NCI-H1436 (cell line): ENCODE results near the gene EYS.
"Not testable (repeated sequence)": the region's sequence is repeated elsewhere in the genome, so short reads cannot be mapped to it uniquely, and the experiment has no call there.

Experiments
- DNase-seq: peaks from one replicate; lab custom pipeline; 2025; lab: John Stamatoyannopoulos, UW

EYS gene

GRCh38 chr6:65452333-65452732 is 254.7 kb downstream of the EYS start:
- DNase-seq = no peak

DNA sequence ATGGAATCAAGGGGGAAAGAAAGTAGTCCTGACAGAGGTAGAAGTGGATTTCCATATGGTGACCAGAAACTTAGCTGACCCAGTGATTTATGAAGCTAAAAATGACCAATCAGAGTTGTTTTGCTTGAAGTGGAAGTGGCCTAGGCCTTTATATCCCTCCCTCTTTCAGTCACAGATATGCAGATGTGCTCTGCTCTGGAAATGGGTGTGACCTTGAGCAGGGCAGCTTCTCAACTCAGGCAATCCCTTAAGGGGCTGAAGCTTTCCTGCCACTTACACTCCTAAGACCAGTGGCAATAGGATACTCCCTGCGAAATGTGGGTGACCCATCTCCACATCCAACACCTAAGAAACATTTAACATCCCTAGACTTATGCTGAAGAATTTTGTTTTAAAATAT is 256.6 kb downstream of the EYS start:
- DNase-seq = no peak

GRCh38 chr6:65449926-65450325 is 257.1 kb downstream of the EYS start:
- DNase-seq = no peak

- no peak for DNase-seq
Observed at GRCh38 chr6:65448866-65449265, 258.2 kb downstream of the EYS start.

DNA sequence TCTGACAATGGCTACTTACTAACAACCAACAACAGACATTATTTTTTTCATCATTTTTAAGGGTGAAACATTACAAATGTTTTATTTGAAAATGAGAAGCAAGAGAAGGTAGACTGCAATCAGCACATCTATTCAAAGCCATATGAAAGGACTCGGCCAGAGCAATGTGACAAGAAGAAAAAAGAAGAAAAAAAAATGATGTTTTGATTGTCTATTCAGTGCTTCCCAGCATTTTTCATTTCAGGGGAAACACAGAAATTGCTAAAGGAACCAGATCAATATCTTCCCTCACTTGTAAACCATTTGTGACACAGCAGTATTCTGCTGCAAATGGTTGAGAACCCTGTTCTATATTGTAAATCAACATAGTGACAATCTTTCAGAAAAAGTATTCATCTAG is 270.7 kb downstream of the EYS start:
- DNase-seq = no peak

- DNase-seq = no peak
Observed at GRCh38 chr6:65416621-65417020, 290.4 kb downstream of the EYS start.

DNA sequence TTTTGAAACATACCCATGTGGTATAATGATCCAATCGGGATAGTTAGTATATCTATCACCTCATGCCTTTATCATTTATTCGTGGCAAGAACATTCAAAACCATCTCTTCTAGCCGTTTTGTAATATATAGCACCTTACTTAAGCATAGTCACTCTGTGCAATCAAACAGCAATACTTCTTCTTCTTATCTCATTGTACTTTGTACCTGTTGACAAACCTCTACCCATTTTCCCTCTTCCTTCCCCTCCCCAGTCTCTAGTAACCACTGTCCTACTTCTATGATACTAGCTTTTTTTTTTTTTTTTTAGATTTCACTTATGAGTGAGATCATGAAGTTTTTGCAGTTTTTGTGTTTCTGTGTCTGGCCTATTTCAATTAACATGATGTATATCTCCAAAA is 296.7 kb downstream of the EYS start:
- DNase-seq = no peak

- no peak for DNase-seq
Observed at GRCh38 chr6:65402564-65402963, 304.5 kb downstream of the EYS start.

- DNase-seq = no peak
Observed at GRCh38 chr6:65399355-65400084, 307.5 kb downstream of the EYS start.

GRCh38 chr6:65398851-65399250 is 308.2 kb downstream of the EYS start:
- no peak for DNase-seq

- DNase-seq = no peak
Observed at GRCh38 chr6:65350530-65350929, 356.5 kb downstream of the EYS start.

- not testable (repeated sequence) for DNase-seq
Observed at GRCh38 chr6:65302655-65303054, 404.4 kb downstream of the EYS start.

GRCh38 chr6:65299236-65299635 is 407.8 kb downstream of the EYS start:
- DNase-seq = no peak

GRCh38 chr6:65295812-65296211 is 411.2 kb downstream of the EYS start:
- DNase-seq = no peak

GRCh38 chr6:65289491-65289890 is 417.5 kb downstream of the EYS start:
- DNase-seq = no peak

DNA sequence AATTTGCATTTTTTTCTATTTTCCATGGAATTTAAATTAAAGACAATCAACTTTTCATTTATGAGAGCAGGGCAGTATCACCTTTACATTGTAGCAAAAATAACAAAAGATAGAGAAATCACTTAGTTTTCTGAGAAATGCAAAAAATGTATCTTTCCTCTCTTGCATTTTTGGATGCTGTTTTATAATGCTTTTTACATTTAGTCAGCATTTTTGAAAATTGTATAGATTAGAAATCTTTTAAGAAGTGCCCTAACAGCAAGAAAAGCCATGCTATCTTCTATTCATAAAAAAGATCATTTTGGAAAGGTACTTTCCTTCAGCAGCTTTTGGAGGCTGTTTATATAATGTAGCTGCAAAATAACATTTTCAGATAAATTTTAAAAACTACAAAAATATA is 421.8 kb downstream of the EYS start:
- DNase-seq = no peak

GRCh38 chr6:65280060-65280459 is 427.0 kb downstream of the EYS start:
- no peak for DNase-seq

DNA sequence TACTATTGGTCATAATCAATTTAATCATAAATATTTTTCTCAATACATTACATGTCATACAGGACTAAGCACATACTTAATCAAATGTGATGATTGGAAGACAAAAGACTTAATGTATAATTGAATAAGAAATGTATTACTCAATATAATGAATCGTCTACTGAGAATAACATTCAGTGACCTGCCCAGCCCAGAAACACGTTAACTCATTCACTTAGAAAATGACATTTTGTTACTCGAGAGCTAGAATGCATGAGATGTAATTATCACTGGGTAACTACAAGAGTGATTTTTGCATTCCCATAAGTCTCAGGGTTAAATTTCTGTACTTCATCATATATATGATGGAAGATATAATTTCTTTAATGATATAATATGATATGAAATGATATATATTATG is 444.8 kb downstream of the EYS start:
- DNase-seq = no peak

DNA sequence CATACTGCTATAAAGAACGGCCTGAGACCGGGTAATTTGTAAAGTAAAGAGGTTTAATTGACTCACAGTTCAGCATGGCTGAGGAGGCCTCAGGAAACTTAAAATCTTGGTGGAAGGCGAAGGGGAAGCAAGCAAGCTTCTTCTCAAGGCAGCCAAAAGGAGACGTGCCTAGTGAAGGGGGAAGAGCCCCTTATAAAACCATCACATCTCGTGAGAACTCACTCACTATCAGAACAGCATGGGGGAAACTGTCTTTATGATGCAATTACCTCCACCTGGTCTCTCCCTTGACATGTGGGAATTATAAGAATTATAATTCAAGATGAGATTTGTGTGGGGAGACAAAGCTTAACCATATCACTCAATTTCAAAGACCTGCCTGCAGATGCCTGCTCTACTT is 447.0 kb downstream of the EYS start:
- DNase-seq = no peak

DNA sequence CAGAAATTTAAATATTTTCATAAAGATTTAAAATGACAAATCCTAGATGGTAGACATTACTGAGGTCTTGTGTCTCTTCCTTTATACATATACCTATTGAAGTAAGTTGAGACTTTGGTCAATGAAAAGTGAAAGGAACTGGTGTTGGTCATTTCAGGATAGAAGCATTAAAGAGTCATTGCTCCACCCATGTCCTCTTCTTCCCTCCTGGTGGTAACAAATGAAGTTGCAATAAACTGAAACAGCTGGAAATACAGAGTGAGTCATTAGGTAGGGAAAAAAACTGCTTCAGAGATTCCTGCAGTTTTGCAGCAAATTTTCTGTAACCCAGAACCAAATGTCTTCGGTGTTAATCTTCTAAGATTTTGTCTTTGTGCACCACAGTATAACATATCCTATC is 448.0 kb downstream of the EYS start:
- no peak for DNase-seq

- DNase-seq = no peak
Observed at GRCh38 chr6:65253041-65253440, 454.0 kb downstream of the EYS start.

DNA sequence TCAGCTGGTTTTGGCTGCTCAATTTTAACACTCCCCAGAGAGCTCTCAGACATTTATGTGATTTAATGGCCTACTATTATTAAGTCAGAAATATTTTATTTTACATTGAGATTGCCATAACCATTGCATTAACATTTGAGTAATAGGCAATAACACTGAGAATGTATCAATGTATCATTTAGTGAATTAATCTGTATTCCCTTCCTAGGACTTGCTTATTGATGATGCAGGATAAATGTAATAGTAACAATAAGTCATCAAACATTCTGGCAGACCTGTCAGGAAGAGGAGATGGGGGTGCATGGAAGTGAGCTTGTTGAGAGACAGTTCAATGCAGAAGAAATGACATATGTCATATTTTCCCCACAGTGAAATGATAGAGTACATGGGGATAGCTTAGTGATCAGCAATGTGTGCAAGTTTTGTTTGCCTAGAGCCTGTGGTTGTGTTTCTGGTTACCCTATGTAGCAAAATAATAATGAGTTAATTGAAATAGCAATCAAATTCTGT is 458.9 kb downstream of the EYS start:
- no peak for DNase-seq

DNA sequence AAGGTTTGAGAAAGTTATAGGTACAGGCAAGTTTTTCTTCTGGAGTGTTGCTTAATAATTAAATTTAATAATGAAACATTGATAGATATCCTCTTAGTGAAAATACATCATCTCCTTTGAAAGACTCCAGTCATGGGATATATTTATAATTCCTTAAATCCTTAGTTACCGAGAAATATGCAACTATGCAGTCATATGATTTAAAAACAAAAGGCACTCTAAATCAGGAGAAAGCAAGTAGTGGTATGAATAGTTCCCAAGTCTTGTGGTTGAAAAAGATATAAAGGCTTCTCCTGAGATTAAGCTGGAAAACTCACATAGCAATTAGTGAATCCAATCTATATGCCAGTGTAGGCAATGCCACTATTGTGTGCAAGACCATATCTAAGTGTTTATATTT is 475.4 kb downstream of the EYS start:
- no peak for DNase-seq

DNA sequence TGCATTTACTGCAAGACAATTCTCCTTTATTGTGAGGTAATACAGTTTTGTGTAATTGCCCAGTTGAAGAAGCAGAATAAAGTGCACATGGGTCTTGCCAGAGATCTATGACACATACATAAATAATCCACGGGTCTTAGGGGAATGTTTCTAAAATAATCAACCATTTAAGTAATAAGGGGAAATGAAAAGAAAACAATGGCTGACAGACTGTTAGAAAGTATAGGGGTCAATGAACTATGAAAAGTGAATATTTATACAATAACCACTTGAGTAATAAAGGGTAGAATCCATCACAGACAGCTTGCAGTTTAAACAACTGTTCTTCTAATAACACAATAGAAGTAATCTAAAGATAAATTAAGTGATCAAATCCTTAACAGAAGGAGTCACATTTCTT is 477.2 kb downstream of the EYS start:
- no peak for DNase-seq
